Right lung (tissue), 5 donors: ENCODE measurements around the gene TIMM13. TPM values are rescaled to one million over a fixed set of nuclear protein-coding genes. Genes with fewer than 3 reads are reported as not detected.

Source experiments
- DNase-seq, 2 donors: peaks; one replicate each; pipeline ENCODE4 v3.0.0-alpha.2; 2013
- polyA plus RNA-seq, 5 donors: library from polyadenylated mRNA; unstranded; fragments of 120-200 nt; gene quantifications; one replicate each; pipeline versions ENCODE4 v1.2.1 to v1.2.3, GENCODE V29; 2013; ENCODE audit warnings: inconsistent platforms in 1 of 5, low replicate concordance in 1 of 5; ENCODE audit not compliant: insufficient read length in 5 of 5, insufficient read depth in 1 of 5

TIMM13 gene
- polyA plus RNA-seq, 5 donors, result 48.1 to 108 (median 65.5) TPM

- DNase-seq, result no peak
These were observed 39.8 kb downstream of the TIMM13 start for GRCh38 chr19:2387367-2388288.

- DNase-seq, result no peak
These were observed 42.2 kb downstream of the TIMM13 start for GRCh38 chr19:2385053-2385721.

DNA sequence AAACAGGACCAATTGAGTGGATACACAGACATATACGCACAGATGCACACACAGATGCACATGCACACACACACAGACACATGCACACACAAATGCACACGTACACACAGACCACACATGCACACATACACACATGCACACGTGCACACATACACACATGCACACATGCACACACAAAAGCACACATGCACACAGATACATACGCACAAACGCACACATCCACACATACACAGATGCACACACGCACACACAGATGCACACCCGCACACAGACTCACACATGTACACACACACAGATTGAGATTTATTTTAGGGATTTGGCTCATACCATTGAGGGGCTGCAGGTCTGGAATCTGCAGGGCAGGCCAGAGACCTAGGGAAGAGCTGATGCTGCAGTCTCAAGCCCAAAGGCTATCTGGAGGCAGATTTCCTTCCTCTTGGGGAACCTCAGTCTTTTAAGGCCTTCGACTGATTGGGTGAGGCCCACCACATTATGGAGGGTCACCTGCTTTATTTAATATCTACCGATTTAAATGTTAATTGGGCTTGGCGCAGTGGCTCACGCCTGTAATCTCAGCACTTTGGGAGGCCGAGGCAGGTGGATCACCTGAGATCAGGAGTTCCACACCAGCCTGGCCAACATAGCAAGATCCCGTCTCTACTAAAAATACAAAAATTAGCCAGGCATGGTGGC, 44.7 kb downstream of the TIMM13 start:
- DNase-seq, result no peak

GRCh38 chr19:2381148-2381820, 46.1 kb downstream of the TIMM13 start:
- DNase-seq, result no peak

GRCh38 chr19:2380567-2380966, 46.8 kb downstream of the TIMM13 start:
- no peak for DNase-seq

- DNase-seq, result no peak
These were observed 50.4 kb downstream of the TIMM13 start for GRCh38 chr19:2376784-2377519.

Other genes with a start within 250 kb of the TIMM13 start
- gene PLEKHJ1, start 191.3 kb downstream of the TIMM13 start, polyA plus RNA-seq, result 10 to 100 TPM; 39.5 to 76.7 (median 50.7) TPM
- gene SF3A2, start 190.8 kb downstream of the TIMM13 start, polyA plus RNA-seq, result 10 to 100 TPM; 49.2 to 98.0 (median 68.6) TPM
- gene AMH, start 178.3 kb downstream of the TIMM13 start, polyA plus RNA-seq, result 1 to 10 TPM; 1.1 to 5.2 (median 2.9) TPM
- gene JSRP1, start 171.2 kb downstream of the TIMM13 start, polyA plus RNA-seq, result 1 to 10 TPM in 1 of 5 donors, under 1 TPM in 3, not detected in 1; 0.29 to 6.3 (median 0.53) TPM
- gene PEAK3, start 145.4 kb downstream of the TIMM13 start, polyA plus RNA-seq, result under 1 TPM in 4 of 5 donors, not detected in 1; 0.11 to 0.22 (median 0.18) TPM
- under 1 TPM in 3 of 5 donors, not detected in 2; 0.08 to 0.16 (median 0.08) TPM for gene LINGO3, start 119.4 kb downstream of the TIMM13 start, polyA plus RNA-seq
- 100 to 1,000 TPM in 2 of 5 donors, 10 to 100 TPM in 3; 89.7 to 151 (median 99.2) TPM for gene LSM7, start 99.0 kb downstream of the TIMM13 start, polyA plus RNA-seq
- 100 to 1,000 TPM in 1 of 5 donors, 10 to 100 TPM in 4; 45.4 to 107 (median 76.0) TPM for gene SPPL2B, start 98.9 kb downstream of the TIMM13 start, polyA plus RNA-seq
- under 1 TPM; 0.24 to 0.91 (median 0.52) TPM for gene TMPRSS9, start 67.3 kb downstream of the TIMM13 start, polyA plus RNA-seq
- 10 to 100 TPM; 58.1 to 83.0 (median 63.9) TPM for gene LMNB2, start 29.4 kb upstream of the TIMM13 start, polyA plus RNA-seq
- 10 to 100 TPM in 3 of 5 donors, 1 to 10 TPM in 2; 8.1 to 17.1 (median 12.9) TPM for gene GADD45B, start 48.5 kb upstream of the TIMM13 start, polyA plus RNA-seq